Esophagus muscularis mucosa (tissue), 3 donors: ENCODE results near the gene GNAI1.

ENCODE experiments used
- CTCF ChIP-seq, 3 experiments: fragments of 200-600 bp in 2 of 3; fragments of 450-650 bp in 1 of 3; sonication (generic) in 2 of 3; IDR thresholded peaks; one replicate each; pipeline ENCODE4 v1.5.1; 2017 to 2019; ENCODE audit warnings: antibody characterized with exemption in 3 of 3, mild to moderate bottlenecking in 2 of 3, moderate library complexity in 1 of 3
- POLR2A ChIP-seq: fragments of 450-650 bp; IDR thresholded peaks from one replicate; pipeline ENCODE4 v1.6.1; 2017; ENCODE audit warnings: antibody characterized with exemption, moderate library complexity, mild to moderate bottlenecking, low read depth

DNA sequence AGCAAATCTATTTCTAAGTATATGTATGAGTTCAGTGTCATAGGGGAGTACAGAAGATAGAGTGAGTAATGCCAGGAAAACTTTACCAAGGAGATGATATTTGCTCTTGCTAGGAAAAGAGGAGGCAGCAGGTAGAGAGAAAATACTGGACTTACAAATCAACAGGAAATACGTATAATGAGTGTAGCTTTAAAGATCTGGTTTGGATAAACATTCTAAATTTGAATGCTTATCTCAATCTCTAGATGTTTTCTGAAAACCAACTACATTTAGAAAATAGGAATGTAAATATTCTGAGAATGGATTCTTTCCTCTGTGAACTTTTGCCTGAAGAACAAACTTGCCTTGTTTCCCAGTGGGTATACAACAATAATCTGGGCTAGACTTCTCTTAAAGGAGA lies 46.9 kb upstream of the GNAI1 start:
- TF ChIP-seq CTCF (IDR thresholded peaks at IDR 0.05) (no peak), POLR2A (no peak)
